Measurements from ENCODE around the gene NLGN1.

DNA sequence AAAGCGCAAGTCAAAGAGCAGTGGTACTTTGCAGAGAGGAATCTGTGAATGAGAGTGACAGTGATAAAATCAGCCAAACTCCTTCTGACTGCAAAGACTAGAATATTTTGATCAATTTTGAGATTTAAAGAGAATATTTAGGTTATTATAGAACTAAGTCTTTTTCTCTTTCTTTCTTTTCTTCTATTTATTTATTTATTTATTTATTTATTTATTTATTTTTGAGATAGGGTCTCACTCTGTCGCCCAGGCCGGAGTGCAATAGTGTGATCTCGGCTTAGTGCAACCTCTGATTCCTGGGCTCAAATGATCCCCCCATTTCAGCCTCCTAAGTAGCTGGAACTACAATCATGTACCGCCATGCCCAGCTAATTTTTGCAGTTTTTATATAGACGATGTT is 857.9 kb downstream of the NLGN1 start:
- TF ChIP-seq POLR2A (IDR thresholded peaks at IDR 0.05; ENCODE audit: insufficient read depth in 1 of 2, low read depth in 2 of 2, low read length in 2 of 2), result no peak
- no peak for TF ChIP-seq CHD2 (IDR thresholded peaks at IDR 0.05; ENCODE audit: low read depth, low read length)
- no peak for TF ChIP-seq CCAR2 (optimal IDR thresholded peaks at IDR 0.05; ENCODE audit: low read depth, low read length)
- no peak for TF ChIP-seq FOSL2 (CRISPR knock-in tag; IDR thresholded peaks at IDR 0.05)
- TF ChIP-seq PCBP2 (optimal IDR thresholded peaks at IDR 0.05; ENCODE audit: low read depth, low read length, poor library complexity, severe bottlenecking), result no peak
- no peak for TF ChIP-seq TCF7L2 (IDR thresholded peaks at IDR 0.05; ENCODE audit: low read depth, low read length)
- TF ChIP-seq, protein P1, sequence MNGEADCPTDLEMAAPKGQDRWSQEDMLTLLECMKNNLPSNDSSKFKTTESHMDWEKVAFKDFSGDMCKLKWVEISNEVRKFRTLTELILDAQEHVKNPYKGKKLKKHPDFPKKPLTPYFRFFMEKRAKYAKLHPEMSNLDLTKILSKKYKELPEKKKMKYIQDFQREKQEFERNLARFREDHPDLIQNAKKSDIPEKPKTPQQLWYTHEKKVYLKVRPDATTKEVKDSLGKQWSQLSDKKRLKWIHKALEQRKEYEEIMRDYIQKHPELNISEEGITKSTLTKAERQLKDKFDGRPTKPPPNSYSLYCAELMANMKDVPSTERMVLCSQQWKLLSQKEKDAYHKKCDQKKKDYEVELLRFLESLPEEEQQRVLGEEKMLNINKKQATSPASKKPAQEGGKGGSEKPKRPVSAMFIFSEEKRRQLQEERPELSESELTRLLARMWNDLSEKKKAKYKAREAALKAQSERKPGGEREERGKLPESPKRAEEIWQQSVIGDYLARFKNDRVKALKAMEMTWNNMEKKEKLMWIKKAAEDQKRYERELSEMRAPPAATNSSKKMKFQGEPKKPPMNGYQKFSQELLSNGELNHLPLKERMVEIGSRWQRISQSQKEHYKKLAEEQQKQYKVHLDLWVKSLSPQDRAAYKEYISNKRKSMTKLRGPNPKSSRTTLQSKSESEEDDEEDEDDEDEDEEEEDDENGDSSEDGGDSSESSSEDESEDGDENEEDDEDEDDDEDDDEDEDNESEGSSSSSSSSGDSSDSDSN (CRISPR knock-in tag; IDR thresholded peaks at IDR 0.05), result no peak
- no peak for TF ChIP-seq POLR2AphosphoS5 (IDR thresholded peaks at IDR 0.05; ENCODE audit: low read depth, low read length)
- no peak for TF ChIP-seq RAD21 (CRISPR knock-in tag; IDR thresholded peaks at IDR 0.05)
